WTC11 (cell line): Measurements from ENCODE around the gene NKAIN2.

Source experiments
- FOXP1 ChIP-seq: sonication (generic); formaldehyde crosslinking; IDR thresholded peaks from 2 replicates; pipeline ENCODE4 v1.8.0; 2022; ENCODE audit warnings: missing genetic modification reagents, mild to moderate bottlenecking, moderate library complexity, borderline replicate concordance
- NFYB ChIP-seq: sonication (generic); formaldehyde crosslinking; conservative IDR thresholded peaks from 2 replicates; pipeline ENCODE4 v1.8.0; 2022; ENCODE audit warnings: low read depth, missing genetic modification reagents
- NR1H2 ChIP-seq: sonication (generic); formaldehyde crosslinking; IDR thresholded peaks from 2 replicates; pipeline ENCODE4 v1.9.0; 2021; ENCODE audit warnings: mild to moderate bottlenecking, moderate library complexity, missing genetic modification reagents
- NR2C2 ChIP-seq: sonication (generic); formaldehyde crosslinking; IDR thresholded peaks from 2 replicates; pipeline ENCODE4 v1.8.0; 2022; ENCODE audit warnings: mild to moderate bottlenecking, missing genetic modification reagents
- ZBTB21 ChIP-seq: sonication (generic); formaldehyde crosslinking; IDR thresholded peaks from 2 replicates; pipeline ENCODE4 v1.8.1; 2023; ENCODE audit warnings: mild to moderate bottlenecking, missing genetic modification reagents, borderline replicate concordance
- TF ChIP-seq, protein P1 (sequence below): sonication (generic); formaldehyde crosslinking; IDR thresholded peaks from 2 replicates; pipeline ENCODE4 v1.8.0; 2022; ENCODE audit warnings: mild to moderate bottlenecking, missing genetic modification reagents
- TF ChIP-seq, protein P2 (sequence below): fragments of 200-600 bp; IDR thresholded peaks from 2 replicates; pipeline ENCODE4 v1.8.0; 2022; ENCODE audit warnings: antibody characterized with exemption
- TF ChIP-seq, protein P3 (sequence below): sonication (generic); formaldehyde crosslinking; IDR thresholded peaks from 2 replicates; pipeline ENCODE4 v1.8.0; 2023; ENCODE audit warnings: missing genetic modification reagents
- TF ChIP-seq, protein P4 (sequence below): sonication (generic); formaldehyde crosslinking; IDR thresholded peaks from 2 replicates; pipeline ENCODE4 v1.8.1; 2023; ENCODE audit warnings: mild to moderate bottlenecking, missing genetic modification reagents, moderate library complexity
- TF ChIP-seq, protein P5 (sequence below): sonication (generic); formaldehyde crosslinking; IDR thresholded peaks from 2 replicates; pipeline ENCODE4 v1.8.1; 2023; ENCODE audit warnings: mild to moderate bottlenecking, missing genetic modification reagents
- TF ChIP-seq, protein P6 (sequence below): sonication (generic); formaldehyde crosslinking; IDR thresholded peaks from 2 replicates; pipeline ENCODE4 v1.8.1; 2023; ENCODE audit warnings: mild to moderate bottlenecking, missing genetic modification reagents

DNA sequence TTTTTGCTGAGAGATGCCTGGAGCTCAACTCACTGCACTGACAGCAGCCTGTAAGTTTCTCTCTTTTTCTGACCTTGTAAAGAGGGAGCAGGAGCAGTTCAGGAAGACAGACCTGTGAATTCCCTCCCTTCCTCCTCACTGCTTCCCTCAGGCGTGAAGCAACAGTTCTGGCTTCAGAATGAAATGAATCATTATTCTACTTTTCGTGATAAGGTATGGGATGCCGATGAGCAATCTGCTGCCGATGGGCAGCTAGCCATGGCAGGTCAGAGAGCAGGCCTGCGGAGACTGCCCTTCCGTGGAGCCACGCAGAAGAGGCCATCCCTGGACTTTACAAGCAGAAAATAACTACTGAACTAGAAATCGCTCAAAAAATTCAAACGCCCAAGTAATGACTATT is 732.1 kb downstream of the NKAIN2 start:
- TF ChIP-seq, protein P1, sequence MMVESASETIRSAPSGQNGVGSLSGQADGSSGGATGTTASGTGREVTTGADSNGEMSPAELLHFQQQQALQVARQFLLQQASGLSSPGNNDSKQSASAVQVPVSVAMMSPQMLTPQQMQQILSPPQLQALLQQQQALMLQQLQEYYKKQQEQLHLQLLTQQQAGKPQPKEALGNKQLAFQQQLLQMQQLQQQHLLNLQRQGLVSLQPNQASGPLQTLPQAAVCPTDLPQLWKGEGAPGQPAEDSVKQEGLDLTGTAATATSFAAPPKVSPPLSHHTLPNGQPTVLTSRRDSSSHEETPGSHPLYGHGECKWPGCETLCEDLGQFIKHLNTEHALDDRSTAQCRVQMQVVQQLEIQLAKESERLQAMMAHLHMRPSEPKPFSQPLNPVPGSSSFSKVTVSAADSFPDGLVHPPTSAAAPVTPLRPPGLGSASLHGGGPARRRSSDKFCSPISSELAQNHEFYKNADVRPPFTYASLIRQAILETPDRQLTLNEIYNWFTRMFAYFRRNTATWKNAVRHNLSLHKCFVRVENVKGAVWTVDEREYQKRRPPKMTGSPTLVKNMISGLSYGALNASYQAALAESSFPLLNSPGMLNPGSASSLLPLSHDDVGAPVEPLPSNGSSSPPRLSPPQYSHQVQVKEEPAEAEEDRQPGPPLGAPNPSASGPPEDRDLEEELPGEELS (CRISPR knock-in tag) = no peak
- TF ChIP-seq, protein P2, sequence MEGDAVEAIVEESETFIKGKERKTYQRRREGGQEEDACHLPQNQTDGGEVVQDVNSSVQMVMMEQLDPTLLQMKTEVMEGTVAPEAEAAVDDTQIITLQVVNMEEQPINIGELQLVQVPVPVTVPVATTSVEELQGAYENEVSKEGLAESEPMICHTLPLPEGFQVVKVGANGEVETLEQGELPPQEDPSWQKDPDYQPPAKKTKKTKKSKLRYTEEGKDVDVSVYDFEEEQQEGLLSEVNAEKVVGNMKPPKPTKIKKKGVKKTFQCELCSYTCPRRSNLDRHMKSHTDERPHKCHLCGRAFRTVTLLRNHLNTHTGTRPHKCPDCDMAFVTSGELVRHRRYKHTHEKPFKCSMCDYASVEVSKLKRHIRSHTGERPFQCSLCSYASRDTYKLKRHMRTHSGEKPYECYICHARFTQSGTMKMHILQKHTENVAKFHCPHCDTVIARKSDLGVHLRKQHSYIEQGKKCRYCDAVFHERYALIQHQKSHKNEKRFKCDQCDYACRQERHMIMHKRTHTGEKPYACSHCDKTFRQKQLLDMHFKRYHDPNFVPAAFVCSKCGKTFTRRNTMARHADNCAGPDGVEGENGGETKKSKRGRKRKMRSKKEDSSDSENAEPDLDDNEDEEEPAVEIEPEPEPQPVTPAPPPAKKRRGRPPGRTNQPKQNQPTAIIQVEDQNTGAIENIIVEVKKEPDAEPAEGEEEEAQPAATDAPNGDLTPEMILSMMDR = no peak
- TF ChIP-seq, protein P3, sequence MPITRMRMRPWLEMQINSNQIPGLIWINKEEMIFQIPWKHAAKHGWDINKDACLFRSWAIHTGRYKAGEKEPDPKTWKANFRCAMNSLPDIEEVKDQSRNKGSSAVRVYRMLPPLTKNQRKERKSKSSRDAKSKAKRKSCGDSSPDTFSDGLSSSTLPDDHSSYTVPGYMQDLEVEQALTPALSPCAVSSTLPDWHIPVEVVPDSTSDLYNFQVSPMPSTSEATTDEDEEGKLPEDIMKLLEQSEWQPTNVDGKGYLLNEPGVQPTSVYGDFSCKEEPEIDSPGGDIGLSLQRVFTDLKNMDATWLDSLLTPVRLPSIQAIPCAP (CRISPR knock-in tag) = no peak
- TF ChIP-seq, protein P4, sequence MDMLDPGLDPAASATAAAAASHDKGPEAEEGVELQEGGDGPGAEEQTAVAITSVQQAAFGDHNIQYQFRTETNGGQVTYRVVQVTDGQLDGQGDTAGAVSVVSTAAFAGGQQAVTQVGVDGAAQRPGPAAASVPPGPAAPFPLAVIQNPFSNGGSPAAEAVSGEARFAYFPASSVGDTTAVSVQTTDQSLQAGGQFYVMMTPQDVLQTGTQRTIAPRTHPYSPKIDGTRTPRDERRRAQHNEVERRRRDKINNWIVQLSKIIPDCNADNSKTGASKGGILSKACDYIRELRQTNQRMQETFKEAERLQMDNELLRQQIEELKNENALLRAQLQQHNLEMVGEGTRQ (CRISPR knock-in tag) = no peak
- no peak for TF ChIP-seq NR2C2
- TF ChIP-seq NFYB (CRISPR knock-in tag) = no peak
- TF ChIP-seq, protein P5, sequence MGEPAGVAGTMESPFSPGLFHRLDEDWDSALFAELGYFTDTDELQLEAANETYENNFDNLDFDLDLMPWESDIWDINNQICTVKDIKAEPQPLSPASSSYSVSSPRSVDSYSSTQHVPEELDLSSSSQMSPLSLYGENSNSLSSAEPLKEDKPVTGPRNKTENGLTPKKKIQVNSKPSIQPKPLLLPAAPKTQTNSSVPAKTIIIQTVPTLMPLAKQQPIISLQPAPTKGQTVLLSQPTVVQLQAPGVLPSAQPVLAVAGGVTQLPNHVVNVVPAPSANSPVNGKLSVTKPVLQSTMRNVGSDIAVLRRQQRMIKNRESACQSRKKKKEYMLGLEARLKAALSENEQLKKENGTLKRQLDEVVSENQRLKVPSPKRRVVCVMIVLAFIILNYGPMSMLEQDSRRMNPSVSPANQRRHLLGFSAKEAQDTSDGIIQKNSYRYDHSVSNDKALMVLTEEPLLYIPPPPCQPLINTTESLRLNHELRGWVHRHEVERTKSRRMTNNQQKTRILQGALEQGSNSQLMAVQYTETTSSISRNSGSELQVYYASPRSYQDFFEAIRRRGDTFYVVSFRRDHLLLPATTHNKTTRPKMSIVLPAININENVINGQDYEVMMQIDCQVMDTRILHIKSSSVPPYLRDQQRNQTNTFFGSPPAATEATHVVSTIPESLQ (CRISPR knock-in tag) = no peak
- TF ChIP-seq, protein P6, sequence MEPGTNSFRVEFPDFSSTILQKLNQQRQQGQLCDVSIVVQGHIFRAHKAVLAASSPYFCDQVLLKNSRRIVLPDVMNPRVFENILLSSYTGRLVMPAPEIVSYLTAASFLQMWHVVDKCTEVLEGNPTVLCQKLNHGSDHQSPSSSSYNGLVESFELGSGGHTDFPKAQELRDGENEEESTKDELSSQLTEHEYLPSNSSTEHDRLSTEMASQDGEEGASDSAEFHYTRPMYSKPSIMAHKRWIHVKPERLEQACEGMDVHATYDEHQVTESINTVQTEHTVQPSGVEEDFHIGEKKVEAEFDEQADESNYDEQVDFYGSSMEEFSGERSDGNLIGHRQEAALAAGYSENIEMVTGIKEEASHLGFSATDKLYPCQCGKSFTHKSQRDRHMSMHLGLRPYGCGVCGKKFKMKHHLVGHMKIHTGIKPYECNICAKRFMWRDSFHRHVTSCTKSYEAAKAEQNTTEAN = no peak
- no peak for TF ChIP-seq ZBTB21
- no peak for TF ChIP-seq FOXP1
- no peak for TF ChIP-seq NR1H2 (CRISPR knock-in tag)
